ENCODE measurements around the gene SOD2.

DNA sequence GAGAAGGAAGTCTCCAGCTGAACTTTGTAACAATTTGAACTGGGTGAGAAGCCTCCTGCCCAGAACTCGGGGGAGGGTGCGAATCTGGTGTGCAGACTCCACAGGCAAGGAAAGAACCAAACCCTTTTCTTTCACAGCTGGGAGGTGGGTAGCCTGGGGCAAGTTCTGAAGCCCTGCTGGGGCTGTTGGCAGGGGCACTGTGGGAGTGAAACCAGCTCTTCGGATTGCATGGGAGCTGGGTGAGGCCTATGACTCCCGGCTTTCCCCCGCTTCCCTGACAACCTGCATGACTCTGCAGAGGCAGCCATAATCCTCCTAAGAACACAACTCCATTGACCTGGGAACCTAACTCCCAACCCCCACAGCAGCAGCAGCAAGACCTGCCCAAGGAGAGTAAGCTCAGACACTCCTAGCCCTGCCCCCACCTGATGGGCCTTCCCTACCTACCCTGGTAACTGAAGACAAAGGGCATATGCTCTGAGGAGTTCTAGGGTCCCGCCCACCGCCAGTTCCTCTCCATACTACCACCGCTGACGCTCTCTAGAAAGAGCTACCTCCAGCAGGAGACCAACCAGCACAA is 37.5 kb downstream of the SOD2 start:
- TF ChIP-seq POLR2A (IDR thresholded peaks at IDR 0.05) = no peak
- TF ChIP-seq, protein P1, sequence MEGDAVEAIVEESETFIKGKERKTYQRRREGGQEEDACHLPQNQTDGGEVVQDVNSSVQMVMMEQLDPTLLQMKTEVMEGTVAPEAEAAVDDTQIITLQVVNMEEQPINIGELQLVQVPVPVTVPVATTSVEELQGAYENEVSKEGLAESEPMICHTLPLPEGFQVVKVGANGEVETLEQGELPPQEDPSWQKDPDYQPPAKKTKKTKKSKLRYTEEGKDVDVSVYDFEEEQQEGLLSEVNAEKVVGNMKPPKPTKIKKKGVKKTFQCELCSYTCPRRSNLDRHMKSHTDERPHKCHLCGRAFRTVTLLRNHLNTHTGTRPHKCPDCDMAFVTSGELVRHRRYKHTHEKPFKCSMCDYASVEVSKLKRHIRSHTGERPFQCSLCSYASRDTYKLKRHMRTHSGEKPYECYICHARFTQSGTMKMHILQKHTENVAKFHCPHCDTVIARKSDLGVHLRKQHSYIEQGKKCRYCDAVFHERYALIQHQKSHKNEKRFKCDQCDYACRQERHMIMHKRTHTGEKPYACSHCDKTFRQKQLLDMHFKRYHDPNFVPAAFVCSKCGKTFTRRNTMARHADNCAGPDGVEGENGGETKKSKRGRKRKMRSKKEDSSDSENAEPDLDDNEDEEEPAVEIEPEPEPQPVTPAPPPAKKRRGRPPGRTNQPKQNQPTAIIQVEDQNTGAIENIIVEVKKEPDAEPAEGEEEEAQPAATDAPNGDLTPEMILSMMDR (IDR thresholded peaks at IDR 0.05) = no peak
